Neuron (in vitro differentiated cells): ENCODE measurements around the gene VAX1.
"Not testable (repeated sequence)": the region's sequence is repeated elsewhere in the genome, so short reads cannot be mapped to it uniquely, and the experiment has no call there.

Source experiments
- H2AFZ ChIP-seq: one replicate; pipeline ENCODE4 v1.6.1; 2013; ENCODE audit warnings: low read depth, mild to moderate bottlenecking, inconsistent platforms, low read length, moderate library complexity
- H3K27me3 ChIP-seq: one replicate; pipeline ENCODE4 v1.6.1; 2013; ENCODE audit warnings: low read length; ENCODE audit not compliant: insufficient read depth
- H3K36me3 ChIP-seq: one replicate; pipeline ENCODE4 v1.6.1; 2013; ENCODE audit warnings: low read length; ENCODE audit not compliant: insufficient read depth
- H3K4me1 ChIP-seq: one replicate; pipeline ENCODE4 v1.6.1; 2013; ENCODE audit warnings: low read length; ENCODE audit not compliant: insufficient read depth
- H3K4me3 ChIP-seq: 2 replicates; pipeline ENCODE4 v1.5.1; 2013; ENCODE audit warnings: mild to moderate bottlenecking, low read length, moderate library complexity
- H3K9me3 ChIP-seq: one replicate; pipeline ENCODE4 v1.6.1; 2013; ENCODE audit warnings: low read length

Gene VAX1

DNA sequence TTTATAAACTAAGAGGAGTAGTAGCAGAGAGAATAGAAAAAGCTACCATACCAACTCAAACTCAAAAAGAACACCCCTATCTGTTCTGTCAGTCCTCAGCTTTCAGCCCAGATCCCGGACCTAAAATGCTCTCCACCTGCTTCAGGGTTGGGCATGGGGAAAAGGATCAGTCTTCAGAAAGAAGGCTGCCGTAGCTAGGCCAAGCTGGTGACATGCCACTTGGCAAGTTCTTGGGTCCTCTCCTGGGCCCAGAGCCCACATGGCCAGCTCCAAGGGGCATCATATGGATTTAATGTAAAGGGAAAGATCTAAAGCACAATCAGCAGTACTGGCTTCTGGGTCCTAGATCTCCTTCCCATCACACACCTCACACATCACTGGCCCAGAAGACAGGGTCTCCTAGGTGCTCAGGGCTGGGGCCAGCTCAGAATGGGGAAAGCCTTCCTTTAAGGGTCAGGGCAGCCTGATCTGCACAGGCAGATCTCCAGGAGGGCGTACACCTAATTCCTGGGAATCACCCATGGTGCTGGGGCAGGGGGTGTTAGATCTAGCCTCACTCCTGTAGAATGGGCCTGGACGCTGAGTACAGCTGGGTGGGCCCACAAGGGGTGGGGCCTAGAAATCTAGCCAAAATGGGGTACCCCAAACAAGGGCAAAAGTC, 2.5 kb downstream of the VAX1 start:
- H3K27me3 ChIP-seq: peaks cover 92% of the 10 kb centered on the region
- no peak overlapping the region for H3K4me3 ChIP-seq
- H3K9me3 ChIP-seq: peaks cover 2% of the 10 kb centered on the region
- H3K4me1 ChIP-seq: peaks cover 24% of the 10 kb centered on the region
- H3K36me3 ChIP-seq: no peaks in the 10 kb centered on the region
- H2AFZ ChIP-seq: no peak overlapping the region

DNA sequence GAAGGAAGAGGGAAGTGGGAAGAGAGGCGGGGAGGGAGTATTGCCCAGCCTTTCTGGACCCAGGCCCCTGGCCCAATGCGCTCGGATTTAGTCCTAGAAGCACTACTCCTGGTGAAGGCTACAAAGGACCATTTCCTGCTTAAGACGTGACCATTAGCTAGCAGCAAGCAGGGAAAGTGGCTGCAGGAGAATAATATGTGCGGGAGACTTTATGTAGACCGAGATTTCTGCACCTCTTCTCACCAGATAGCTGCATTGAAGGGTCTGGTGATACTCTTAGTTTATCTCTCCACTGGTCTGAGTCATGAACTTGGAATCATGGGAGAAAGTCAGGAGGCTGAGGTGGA, 3.1 kb downstream of the VAX1 start:
- no peaks in the 10 kb centered on the region for H3K36me3 ChIP-seq
- H3K27me3 ChIP-seq: peaks cover 92% of the 10 kb centered on the region
- H2AFZ ChIP-seq: peak overlapping the region; percentile 56
- H3K4me3 ChIP-seq: peak overlapping the region; percentile 42
- H3K4me1 ChIP-seq: peaks cover 24% of the 10 kb centered on the region
- H3K9me3 ChIP-seq: peaks cover 2% of the 10 kb centered on the region

DNA sequence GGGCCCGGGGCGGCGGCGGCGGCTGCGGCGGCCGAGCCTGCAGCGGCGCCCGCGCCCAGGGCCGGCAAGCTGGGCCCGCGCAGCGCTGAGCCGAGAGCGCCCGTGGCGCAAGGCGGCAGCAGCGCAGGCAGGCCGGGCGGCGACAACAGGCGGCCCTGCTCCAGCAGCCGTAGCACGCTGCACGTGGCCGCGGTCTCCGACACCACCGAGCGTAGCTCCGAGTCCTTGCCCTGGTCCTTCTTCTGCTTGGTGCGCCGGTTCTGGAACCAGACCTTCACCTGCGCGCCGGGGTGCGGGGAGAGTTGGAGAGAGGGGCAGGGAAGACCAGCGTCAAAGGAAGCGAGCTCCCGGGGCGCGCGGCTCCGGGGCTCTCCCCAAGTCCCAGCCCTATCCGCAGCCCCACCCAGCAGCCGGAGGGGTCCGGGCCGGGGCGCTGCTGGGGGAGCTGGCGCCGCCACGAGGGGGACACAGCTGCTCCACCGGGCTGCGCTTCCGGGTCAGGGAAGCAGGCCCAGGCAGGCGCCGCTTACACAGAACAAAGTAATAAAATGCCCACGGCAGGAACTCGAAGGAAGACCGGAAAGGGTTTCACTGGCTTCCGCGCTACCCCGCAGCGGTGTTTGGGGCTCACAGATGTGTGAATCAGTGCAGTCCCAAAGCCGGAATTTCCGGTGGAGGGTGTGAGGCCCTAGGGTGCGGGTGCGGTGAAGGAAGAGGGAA, 3.6 kb downstream of the VAX1 start:
- H3K36me3 ChIP-seq: no peaks in the 10 kb centered on the region
- H3K4me1 ChIP-seq: peaks cover 24% of the 10 kb centered on the region
- peaks cover 93% of the 10 kb centered on the region for H3K27me3 ChIP-seq
- H3K9me3 ChIP-seq: peaks cover 2% of the 10 kb centered on the region
- peak overlapping the region; percentile 42 for H3K4me3 ChIP-seq
- H2AFZ ChIP-seq: peak overlapping the region; percentile 56

DNA sequence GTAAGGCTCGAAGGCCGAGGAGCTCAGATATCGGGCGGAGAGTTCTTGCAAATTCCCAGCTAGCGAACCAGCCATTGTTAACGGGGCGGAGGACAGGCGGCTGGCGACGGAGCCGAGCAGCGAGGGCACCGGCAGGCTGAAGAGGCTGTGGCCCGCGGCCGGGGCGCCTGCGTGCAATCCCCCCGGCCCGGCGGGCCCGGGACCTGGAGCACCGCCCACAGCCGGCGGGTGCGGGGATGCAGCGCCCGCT, 4.1 kb downstream of the VAX1 start:
- H3K27me3 ChIP-seq: peaks cover 94% of the 10 kb centered on the region
- peaks cover 2% of the 10 kb centered on the region for H3K9me3 ChIP-seq
- no peaks in the 10 kb centered on the region for H3K36me3 ChIP-seq
- H3K4me3 ChIP-seq: peak overlapping the region; percentile 26
- H2AFZ ChIP-seq: no peak overlapping the region
- H3K4me1 ChIP-seq: peaks cover 20% of the 10 kb centered on the region

DNA sequence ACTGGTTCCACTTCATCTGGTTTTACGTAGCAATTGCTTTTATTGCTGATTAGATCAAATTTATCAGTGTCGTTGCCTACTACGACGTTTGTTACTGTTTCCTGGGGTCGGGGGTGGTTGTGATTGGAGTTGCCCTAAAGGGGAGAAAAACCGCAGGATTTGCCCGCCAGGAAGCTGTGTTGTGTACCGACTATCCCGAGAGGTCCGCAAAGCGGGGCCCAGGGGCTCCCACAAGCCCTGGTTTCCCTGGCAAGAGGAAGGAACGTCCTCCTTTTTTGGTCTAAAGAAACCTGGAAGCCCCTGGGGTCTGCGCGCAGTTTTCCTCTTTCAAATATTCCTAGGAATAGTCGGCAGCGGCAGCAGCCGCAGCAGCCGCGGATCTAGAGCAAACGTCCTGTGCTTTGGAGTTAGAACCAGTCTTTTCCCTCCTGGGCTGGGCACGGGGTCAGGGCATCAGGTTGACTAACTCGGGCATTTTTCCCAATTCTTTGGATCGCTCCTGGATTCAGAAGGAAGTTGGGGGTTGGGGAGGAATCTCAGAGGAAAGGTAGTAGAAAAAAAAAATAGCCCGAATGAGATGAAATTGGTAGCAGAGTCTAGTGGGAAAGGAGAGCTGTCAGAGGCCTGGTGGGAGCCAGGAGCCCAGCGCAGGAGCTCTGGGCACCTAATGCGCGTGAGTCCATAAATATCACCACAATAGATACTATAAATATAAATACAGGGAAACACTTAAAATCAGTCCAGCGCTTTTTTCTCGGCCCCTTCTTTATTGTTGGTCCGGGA, 4.6 kb downstream of the VAX1 start:
- peak overlapping the region; percentile 26 for H3K4me3 ChIP-seq
- H3K9me3 ChIP-seq: peaks cover 2% of the 10 kb centered on the region

DNA sequence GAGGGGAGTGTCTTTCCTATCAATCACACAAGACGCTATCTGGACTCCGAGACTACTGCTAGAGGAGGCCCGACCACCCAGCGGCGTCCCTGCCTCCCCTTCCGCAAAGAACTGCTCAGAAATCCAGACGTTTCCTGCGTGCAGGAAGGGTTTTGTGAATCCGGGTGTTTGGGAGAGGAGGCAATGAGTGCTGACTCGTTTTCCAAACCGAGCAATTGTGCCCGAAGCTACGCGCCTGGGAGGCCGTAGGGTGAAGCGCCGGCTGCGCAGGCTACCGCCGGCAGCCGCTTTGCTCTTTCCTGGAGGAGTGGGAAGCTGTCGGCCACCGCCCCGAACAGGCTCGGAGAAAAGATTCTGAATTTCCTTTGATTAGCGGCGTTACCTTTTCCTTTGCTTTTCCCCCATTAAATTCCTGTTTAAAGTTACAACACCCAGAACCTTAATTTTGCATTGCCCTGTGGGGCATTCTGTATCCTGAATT, 5.3 kb downstream of the VAX1 start:
- Histone ChIP-seq H3K9me3 (peaks cover 2% of the 10 kb centered on the region), H3K4me3 (no peak overlapping the region), H3K27me3 (peaks cover 92% of the 10 kb centered on the region), H3K4me1 (peaks cover 20% of the 10 kb centered on the region), H2AFZ (no peak overlapping the region), H3K36me3 (no peaks in the 10 kb centered on the region)

More for the DNA sequence above, 4.6 kb downstream of the VAX1 start:
- Histone ChIP-seq H3K36me3 (no peaks in the 10 kb centered on the region), H3K4me1 (peaks cover 20% of the 10 kb centered on the region), H2AFZ (no peak overlapping the region), H3K27me3 (peaks cover 94% of the 10 kb centered on the region)

DNA sequence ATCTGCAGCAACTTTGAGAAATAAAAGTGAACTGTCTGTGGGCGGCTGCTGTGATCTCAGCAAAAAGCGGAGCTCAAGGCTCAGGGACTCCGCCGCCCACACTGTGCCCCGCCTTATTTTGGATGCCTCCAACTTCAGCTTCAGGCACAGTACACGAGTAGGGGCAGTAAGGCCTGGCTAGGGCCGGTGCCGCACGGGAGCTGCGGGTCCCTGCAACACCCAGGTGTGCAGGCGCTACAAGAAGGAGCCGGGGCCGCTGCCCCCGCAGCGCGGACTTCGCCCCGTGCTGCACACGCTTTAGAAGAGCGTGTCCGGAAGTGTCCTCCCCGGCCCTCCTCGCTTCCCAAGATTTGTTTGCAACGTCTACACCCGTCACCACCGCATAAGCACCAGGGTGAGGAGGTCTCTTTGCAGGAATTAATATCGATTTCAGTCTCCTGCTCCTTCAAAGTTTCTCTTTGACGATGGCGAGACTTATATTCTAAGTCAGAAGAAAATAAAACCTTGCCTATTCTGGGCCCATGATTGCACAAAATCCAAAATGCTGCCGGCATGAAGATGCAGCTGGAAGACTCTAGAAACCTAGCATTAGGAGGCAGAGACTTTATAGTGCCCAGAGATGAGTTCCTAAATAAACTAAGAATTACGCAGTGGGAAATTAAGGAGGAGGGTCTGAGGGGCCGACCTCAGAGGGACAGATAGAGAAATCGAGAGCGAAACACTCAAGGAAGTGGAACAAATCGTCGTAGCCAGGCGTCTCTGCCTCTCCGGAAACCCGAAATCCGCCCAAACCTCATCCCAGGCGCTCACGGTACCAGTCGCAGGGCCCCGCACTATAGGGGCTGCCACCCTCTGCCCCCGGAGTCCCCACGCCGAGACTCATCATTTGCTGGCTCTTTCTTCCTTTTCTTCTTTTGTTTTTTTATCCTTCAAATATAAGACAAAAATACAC, 6.4 kb downstream of the VAX1 start:
- Histone ChIP-seq H3K9me3 (peaks cover 2% of the 10 kb centered on the region), H2AFZ (no peak overlapping the region), H3K4me3 (no peak overlapping the region), H3K27me3 (peaks cover 92% of the 10 kb centered on the region), H3K36me3 (no peaks in the 10 kb centered on the region), H3K4me1 (peaks cover 13% of the 10 kb centered on the region)

DNA sequence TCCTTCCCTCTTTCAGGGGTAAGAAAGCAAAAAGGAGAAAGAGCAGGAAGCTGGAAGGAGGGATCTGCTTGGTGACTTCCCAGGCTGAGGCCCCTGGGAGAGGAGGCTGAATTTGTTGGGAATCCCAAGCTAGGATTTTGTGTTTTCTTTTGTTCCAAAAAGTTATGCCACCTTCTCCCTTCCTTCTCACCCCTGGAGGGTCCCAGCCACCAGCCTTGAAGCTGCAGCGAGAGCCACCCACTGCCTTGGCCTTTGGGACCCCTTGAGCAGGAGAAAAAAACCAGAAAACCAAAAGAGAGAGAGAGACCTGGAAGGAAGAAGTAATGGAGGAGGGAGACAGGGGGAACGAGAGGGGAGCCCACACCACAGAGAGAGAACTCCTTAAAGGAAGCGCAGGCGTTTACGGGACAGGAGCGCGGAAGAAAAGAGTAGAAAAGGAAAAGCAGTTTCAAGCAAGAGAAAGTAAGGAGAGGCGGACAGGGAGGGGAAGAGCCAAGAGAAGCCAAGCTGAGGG, 7.2 kb downstream of the VAX1 start:
- no peak overlapping the region for H3K4me3 ChIP-seq
- H3K27me3 ChIP-seq: peaks cover 89% of the 10 kb centered on the region
- H3K36me3 ChIP-seq: no peaks in the 10 kb centered on the region
- H2AFZ ChIP-seq: no peak overlapping the region
- no peaks in the 10 kb centered on the region for H3K9me3 ChIP-seq
- peaks cover 13% of the 10 kb centered on the region for H3K4me1 ChIP-seq

DNA sequence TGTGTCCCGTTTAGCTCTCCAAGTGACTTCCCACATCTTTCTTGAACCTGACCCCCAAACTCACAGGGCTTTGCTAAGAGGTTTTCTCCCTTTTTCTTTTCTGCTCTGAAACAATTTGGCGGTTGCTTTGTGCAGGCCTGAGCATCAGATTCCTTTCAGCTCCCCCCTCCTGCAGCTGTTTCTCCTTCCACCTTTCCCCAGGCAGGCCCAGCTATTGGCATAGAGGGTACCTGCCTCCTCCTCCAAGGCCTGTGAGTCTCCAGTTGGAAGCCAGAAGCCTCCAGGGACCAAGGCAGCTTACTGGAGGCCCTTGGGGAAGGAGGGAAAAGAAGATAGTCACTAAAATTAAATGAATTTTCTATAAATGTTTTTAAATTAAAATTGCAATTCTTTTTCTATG, 7.7 kb downstream of the VAX1 start:
- H3K4me3 ChIP-seq: no peak overlapping the region
- H3K27me3 ChIP-seq: peaks cover 89% of the 10 kb centered on the region
- no peaks in the 10 kb centered on the region for H3K36me3 ChIP-seq
- H3K4me1 ChIP-seq: peaks cover 13% of the 10 kb centered on the region
- H2AFZ ChIP-seq: no peak overlapping the region
- H3K9me3 ChIP-seq: no peaks in the 10 kb centered on the region

DNA sequence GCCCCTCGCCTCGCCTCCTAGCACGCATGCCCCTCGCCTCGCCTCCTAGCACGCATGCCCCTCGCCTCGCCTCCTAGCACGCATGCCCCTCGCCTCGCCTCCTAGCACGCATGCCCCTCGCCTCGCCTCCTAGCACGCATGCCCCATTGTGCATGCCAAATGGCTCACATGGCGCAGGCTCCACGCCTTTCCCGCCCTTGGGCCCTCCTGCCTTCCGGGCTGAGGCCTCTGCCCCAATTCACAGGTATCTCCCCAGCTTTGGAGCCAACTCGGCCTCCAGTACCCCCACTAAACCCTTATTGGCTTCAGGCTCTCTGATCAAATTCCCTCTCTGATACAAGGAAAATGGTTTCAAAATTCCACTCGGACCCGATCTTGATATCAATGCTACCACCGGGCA, 11.4 kb downstream of the VAX1 start:
- not testable (repeated sequence) for H2AFZ ChIP-seq, H3K9me3 ChIP-seq, H3K36me3 ChIP-seq, H3K4me3 ChIP-seq, H3K4me1 ChIP-seq
- peaks cover 63% of the 10 kb centered on the region for H3K27me3 ChIP-seq

DNA sequence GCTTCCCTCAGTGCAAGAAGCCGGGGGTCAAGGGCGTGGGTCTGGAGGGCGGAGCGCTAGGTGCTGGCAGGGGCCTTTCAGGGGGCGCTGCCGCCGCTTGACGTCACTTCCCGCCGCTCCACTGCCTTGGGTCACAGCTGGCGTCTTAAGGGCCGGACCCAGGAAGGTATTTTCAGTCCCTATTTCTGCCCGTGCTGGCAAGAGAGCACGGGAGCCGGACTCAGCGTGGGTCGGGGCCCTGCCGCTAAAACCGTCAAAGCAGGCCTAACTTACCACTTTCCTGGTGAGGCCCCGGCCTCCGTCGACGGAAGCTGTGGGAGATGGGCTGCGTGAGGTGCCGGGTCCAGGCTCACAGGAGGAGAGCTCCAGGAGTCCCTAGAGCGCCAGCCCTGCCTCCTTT, 12.0 kb downstream of the VAX1 start:
- no peak overlapping the region for H3K4me3 ChIP-seq
- H2AFZ ChIP-seq: no peak overlapping the region
- peaks cover 57% of the 10 kb centered on the region for H3K27me3 ChIP-seq
- no peaks in the 10 kb centered on the region for H3K36me3 ChIP-seq
- H3K4me1 ChIP-seq: no peaks in the 10 kb centered on the region
- H3K9me3 ChIP-seq: no peaks in the 10 kb centered on the region

DNA sequence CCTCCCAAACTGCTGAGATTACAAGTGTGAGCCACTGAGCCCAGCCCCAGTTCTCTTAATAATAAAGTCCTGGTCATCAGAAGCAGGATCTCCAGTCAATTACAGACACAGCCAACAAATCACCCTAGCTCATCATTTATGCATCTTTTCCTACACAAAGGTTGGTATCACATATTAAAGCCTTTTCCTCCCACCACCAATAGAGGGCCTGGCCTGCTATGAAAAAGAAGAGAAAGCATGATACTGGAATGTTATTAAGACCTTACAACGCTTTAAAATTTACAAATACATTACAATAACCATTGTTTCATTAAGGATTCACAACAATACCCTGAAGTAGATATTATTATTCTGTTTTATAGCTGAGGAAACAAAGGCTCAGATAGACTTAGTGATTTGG, 25.9 kb downstream of the VAX1 start:
- Histone ChIP-seq H3K9me3 (no peaks in the 10 kb centered on the region), H3K36me3 (no peaks in the 10 kb centered on the region)

More for the DNA sequence above, 25.9 kb downstream of the VAX1 start:
- Histone ChIP-seq H3K4me1 (no peaks in the 10 kb centered on the region), H3K4me3 (no peak overlapping the region), H2AFZ (no peak overlapping the region), H3K27me3 (peaks cover 14% of the 10 kb centered on the region)
